ENCODE measurements around the gene GLTP. TPM values are rescaled to one million over a fixed set of nuclear protein-coding genes. Genes with fewer than 3 reads are reported as not detected.

GLTP gene
- total RNA-seq, 3 donors from 2014 or later: 38.2 to 53.1 (median 40.1) TPM

GRCh38 chr12:109818253-109818652, 62.1 kb downstream of the GLTP start:
- H3K9me3 ChIP-seq: no peaks in the 10 kb centered on the region
- intact Hi-C loops (cut with DNase I; ENCODE audit: low total_unique reads): no loop called here
- no peak overlapping the region for H3K4me3 ChIP-seq
- no peaks in the 10 kb centered on the region for H3K36me3 ChIP-seq
- no peak for TF ChIP-seq POLR2AphosphoS5 (IDR thresholded peaks at IDR 0.05)
- TF ChIP-seq POLR2A (IDR thresholded peaks at IDR 0.05): no peak
- no peak for TF ChIP-seq CTCF (IDR thresholded peaks at IDR 0.05)
- H3K4me1 ChIP-seq: peaks cover 0 to 31% of the 10 kb centered on the region in 2 donors
- H3K27ac ChIP-seq: peak overlapping the region in 1 of 2 donors; percentile 78
- no peak for DNase-seq (ENCODE audit: low spot score in 2 of 2)
- no peaks in the 10 kb centered on the region for H3K27me3 ChIP-seq

- Histone ChIP-seq H3K27me3 (no peaks in the 10 kb centered on the region), H3K4me3 (no peak overlapping the region), H3K36me3 (no peaks in the 10 kb centered on the region), H3K27ac (peak overlapping the region in 1 of 2 donors; percentile 78), H3K9me3 (no peaks in the 10 kb centered on the region), H3K4me1 (peaks cover 0 to 28% of the 10 kb centered on the region in 2 donors)
- intact Hi-C loops (cut with DNase I; ENCODE audit: low total_unique reads): no loop called here
- TF ChIP-seq CTCF (IDR thresholded peaks at IDR 0.05) (no peak), POLR2A (IDR thresholded peaks at IDR 0.05) (no peak), POLR2AphosphoS5 (IDR thresholded peaks at IDR 0.05) (no peak)
- no peak for DNase-seq (ENCODE audit: low spot score in 2 of 2)
Measured at GRCh38 chr12:109817627-109818231, 62.6 kb downstream of the GLTP start.

GRCh38 chr12:109816870-109817269, 63.5 kb downstream of the GLTP start:
- TF ChIP-seq CTCF (IDR thresholded peaks at IDR 0.05) (no peak), POLR2AphosphoS5 (IDR thresholded peaks at IDR 0.05) (no peak), POLR2A (IDR thresholded peaks at IDR 0.05) (no peak)
- Histone ChIP-seq H3K27me3 (no peaks in the 10 kb centered on the region), H3K36me3 (no peaks in the 10 kb centered on the region), H3K4me1 (peaks cover 0 to 19% of the 10 kb centered on the region in 2 donors), H3K4me3 (no peak overlapping the region), H3K9me3 (no peaks in the 10 kb centered on the region), H3K27ac (no peak overlapping the region)
- DNase-seq (ENCODE audit: low spot score in 2 of 2): no peak
- intact Hi-C loops (cut with DNase I; ENCODE audit: low total_unique reads): no loop called here

- H3K9me3 ChIP-seq: no peaks in the 10 kb centered on the region
- no peaks in the 10 kb centered on the region for H3K27me3 ChIP-seq
- peaks cover 0 to 11% of the 10 kb centered on the region in 2 donors for H3K4me1 ChIP-seq
- no peak for DNase-seq (ENCODE audit: low spot score in 2 of 2)
- H3K36me3 ChIP-seq: no peaks in the 10 kb centered on the region
- H3K4me3 ChIP-seq: no peak overlapping the region
- no peak overlapping the region for H3K27ac ChIP-seq
- no peak for TF ChIP-seq POLR2AphosphoS5 (IDR thresholded peaks at IDR 0.05)
- TF ChIP-seq POLR2A (IDR thresholded peaks at IDR 0.05): no peak
- no peak for TF ChIP-seq CTCF (IDR thresholded peaks at IDR 0.05)
- intact Hi-C loops (cut with DNase I; ENCODE audit: low total_unique reads): no loop called here
Measured at GRCh38 chr12:109815757-109816617, 64.4 kb downstream of the GLTP start.

- Histone ChIP-seq H3K27ac (no peak overlapping the region), H3K4me1 (peaks cover 0 to 6% of the 10 kb centered on the region in 2 donors), H3K4me3 (no peak overlapping the region), H3K36me3 (no peaks in the 10 kb centered on the region), H3K9me3 (no peaks in the 10 kb centered on the region), H3K27me3 (no peaks in the 10 kb centered on the region)
- TF ChIP-seq POLR2A (IDR thresholded peaks at IDR 0.05) (no peak), CTCF (IDR thresholded peaks at IDR 0.05) (no peak), POLR2AphosphoS5 (IDR thresholded peaks at IDR 0.05) (no peak)
- no peak for DNase-seq (ENCODE audit: low spot score in 2 of 2)
- intact Hi-C loops (cut with DNase I; ENCODE audit: low total_unique reads): no loop called here
Measured at GRCh38 chr12:109815225-109815624, 65.1 kb downstream of the GLTP start.
